Neural cell (in vitro differentiated cells): ENCODE results near the gene SLAMF6.

ENCODE experiments used
- CTCF ChIP-seq: fragments of 450-650 bp; IDR thresholded peaks from 2 replicates; pipeline ENCODE4 v1.5.1; 2014; ENCODE audit warnings: antibody characterized with exemption, mild to moderate bottlenecking, moderate library complexity; ENCODE audit not compliant: poor library complexity, severe bottlenecking
- EP300 ChIP-seq: fragments of 450-650 bp; conservative IDR thresholded peaks from 2 replicates; pipeline ENCODE4 v1.6.1; 2014; ENCODE audit warnings: antibody characterized with exemption, mild to moderate bottlenecking, moderate library complexity; ENCODE audit not compliant: poor library complexity, severe bottlenecking
- EZH2 ChIP-seq: fragments of 200-600, 300-800 bp; shearing (Covaris generic), sonication (generic); IDR thresholded peaks from 2 replicates; pipeline ENCODE4 v1.6.1; 2014; ENCODE audit warnings: antibody characterized with exemption, low read length, borderline replicate concordance, mild to moderate bottlenecking; ENCODE audit not compliant: insufficient read depth, poor library complexity, severe bottlenecking
- TAF1 ChIP-seq: IDR thresholded peaks from 2 replicates; pipeline ENCODE4 v1.6.1; 2012; ENCODE audit warnings: low read depth

- TF ChIP-seq CTCF (no peak), EP300 (no peak), TAF1 (no peak), EZH2 (no peak)
These were observed 37.1 kb upstream of the SLAMF6 start for GRCh38 chr1:160560045-160560705.
